K562 treated with DMSO at 1 percent for 24 hours (cell line): ENCODE data around the gene LETM1. TPM values are rescaled to one million over a fixed set of nuclear protein-coding genes. Genes with fewer than 3 reads are reported as not detected.

ENCODE experiments used
- total RNA-seq: library from RNA; unstranded; fragments of 300-600 nt; gene quantifications from 2 replicates; pipeline ENCODE4 v1.2.3, GENCODE V29; 2022; ENCODE audit warnings: low read depth; ENCODE audit not compliant: insufficient read depth

The LETM1 gene
- total RNA-seq, result 23.4 and 28.5 TPM in 2 replicates

DNA sequence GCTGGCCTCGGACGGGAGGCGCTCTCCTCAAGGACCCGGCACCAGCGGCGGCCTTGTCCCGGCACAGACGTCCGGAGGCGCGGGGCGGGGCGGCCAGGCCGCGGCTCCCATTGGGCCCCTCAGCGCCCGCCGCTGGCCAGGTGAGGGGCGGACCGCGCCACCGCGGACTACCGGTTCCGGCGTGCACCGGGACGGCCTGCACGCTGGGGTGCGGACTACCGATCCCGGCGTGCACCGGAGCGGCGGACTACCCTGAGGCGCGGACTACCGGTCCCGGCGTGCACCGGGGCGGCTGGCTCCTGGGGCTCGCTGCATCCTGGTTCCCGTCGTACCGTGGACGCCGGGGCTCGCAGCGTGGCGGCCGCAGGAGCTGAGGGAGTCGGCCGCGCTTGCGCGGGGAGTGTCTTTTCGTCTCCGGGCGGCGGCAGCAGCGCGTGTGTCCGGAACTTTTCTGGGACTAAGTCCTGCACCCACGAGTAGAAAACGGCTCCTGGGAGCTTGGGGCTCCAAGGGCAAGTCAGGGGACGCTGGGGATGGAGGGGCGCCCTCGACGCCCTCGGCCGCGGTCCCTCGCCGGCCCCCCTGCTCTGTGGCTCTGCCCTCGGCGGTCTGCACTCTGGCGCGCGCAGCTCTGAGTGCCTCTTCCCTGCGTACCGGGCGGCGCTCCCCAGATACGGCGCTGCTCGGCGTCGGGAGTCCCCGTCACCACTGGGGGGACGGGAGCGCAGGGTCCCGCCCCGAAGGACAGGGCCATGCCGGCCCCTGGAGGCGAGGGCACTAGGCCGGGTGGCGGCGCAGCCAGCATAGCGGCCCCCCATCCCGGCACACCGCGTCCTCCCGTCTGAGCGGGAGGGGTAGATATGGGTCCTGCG, at the start of gene LETM1:
LETM1 (minus strand) TSS at position 86 of the 872 bp plus-strand sequence. CDS start 206 bp downstream, outside the sequence.

DNA sequence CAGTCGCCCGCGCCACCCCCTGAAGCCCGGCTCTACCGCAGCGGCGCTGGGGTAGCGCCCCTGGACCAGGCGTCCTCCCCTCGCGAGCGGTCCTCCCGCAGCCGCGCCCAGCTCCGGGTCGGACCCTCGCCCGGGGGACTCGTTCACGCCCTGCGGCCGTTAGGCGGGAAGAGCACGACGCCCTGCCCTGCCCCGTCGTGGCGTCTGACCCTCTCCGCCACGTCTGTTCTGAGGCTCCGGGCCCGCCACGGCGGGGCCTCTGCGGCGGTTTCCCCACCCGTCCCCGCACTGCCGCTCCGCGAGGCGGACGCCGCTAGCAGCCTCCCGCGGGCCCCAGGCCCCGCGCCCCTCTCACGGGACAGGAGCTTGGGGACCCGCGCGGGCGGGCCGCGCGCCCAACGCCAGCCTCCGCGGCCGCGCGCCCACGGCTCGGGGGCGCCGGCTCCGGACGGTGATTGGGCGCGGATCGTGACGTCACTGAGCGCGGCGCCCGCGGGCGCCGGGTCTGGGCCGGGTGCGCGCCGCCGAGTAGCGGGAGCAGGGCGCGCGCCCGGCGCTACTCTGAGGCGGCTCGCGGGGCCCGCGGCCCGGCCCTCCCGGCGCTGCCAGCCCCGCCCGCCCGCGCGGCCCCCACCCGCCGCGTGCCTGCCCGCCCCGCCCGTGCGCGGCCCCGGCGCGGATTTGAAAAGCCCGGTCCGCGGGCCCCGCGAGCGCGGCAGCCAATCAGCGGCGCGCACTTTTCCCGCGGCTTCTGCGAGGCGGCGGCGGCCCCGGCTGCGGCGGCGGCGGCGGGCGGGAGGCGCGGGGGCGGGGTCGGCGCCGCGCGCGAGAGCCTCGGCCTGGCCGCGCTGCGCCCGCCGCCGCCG, 14.9 kb upstream of the LETM1 start, which contains the start of gene NSD2:
NSD2 (plus strand) TSS at position 816 of the 866 bp plus-strand sequence. CDS start 29,262 bp downstream, outside the sequence.

DNA sequence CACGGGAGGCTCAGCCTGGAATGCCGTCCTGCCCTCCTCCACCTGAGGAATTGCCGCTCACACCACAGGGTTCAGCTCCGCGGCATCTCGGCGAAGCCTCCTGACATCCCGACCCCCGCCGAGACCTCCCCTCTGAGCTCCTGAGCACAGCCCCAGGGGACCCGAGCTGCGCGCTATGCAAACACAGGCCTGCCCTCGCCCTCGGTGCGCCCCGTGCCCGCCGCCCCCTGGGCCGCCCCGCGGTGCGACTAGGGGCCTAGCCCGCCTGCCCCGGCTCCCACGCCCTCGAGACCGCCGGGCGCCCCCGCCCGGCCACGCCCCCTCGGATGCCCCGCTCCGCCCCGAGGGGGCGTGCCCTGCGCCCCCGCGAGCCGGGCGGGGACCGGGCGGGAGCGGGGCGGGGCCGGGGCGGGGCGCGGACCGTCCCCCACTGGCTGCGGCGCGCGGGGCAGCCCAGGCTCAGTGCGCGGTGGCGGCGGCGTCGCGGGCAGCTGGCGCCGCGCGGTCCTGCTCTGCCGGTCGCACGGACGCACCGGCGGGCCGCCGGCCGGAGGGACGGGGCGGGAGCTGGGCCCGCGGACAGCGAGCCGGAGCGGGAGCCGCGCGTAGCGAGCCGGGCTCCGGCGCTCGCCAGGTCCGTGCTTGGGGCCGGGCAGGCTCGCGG, 63.0 kb downstream of the LETM1 start, which contains the start of gene FGFR3:
FGFR3 (plus strand) TSS at position 462 of the 664 bp plus-strand sequence. CDS start 642 bp downstream, outside the sequence.

Other genes with a start within 250 kb of the LETM1 start
- 3.3 and 4.7 TPM in 2 replicates for gene FAM53A, start 171.8 kb downstream of the LETM1 start, total RNA-seq
- 107 and 115 TPM in 2 replicates for gene SLBP, start 143.8 kb downstream of the LETM1 start, total RNA-seq
- 66.8 and 69.2 TPM in 2 replicates for gene TMEM129, start 134.8 kb downstream of the LETM1 start, total RNA-seq
- gene TACC3, start 134.6 kb downstream of the LETM1 start, total RNA-seq, result 130 and 131 TPM in 2 replicates
- 20.7 and 21.9 TPM in 2 replicates for gene FGFR3, start 62.9 kb downstream of the LETM1 start, total RNA-seq
- 48.3 and 61.9 TPM in 2 replicates for gene NSD2, start 15.2 kb upstream of the LETM1 start, total RNA-seq
- gene NELFA, start 152.8 kb upstream of the LETM1 start, total RNA-seq, result 63.6 and 63.7 TPM in 2 replicates
- gene NAT8L, start 203.2 kb upstream of the LETM1 start, total RNA-seq, result 4.5 and 4.6 TPM in 2 replicates